CD4-positive, alpha-beta T cell (primary cell): ENCODE results near the gene SLAMF1. TPM values are rescaled to one million over a fixed set of nuclear protein-coding genes. Genes with fewer than 3 reads are reported as not detected.

Source experiments
- ATAC-seq: fragments of 200-7000 bp; cut with Tn5 transposase; one replicate; pipeline ENCODE4 v1.10.0; 2022; ENCODE audit warnings: mild to moderate bottlenecking; ENCODE audit not compliant: poor library complexity
- CTCF ChIA-PET: fragments of 350-600 bp; sonication (Branson Sonifier 250); formaldehyde crosslinking; loops from one replicate; lab custom pipeline; 2021; ENCODE audit warnings: antibody characterized with exemption, inconsistent platforms; lab: Charles Lee
- POLR2A ChIA-PET: fragments of 350-600 bp; sonication (Branson Sonifier 250); formaldehyde crosslinking; loops from one replicate; lab custom pipeline; 2021; ENCODE audit warnings: antibody characterized with exemption, inconsistent platforms; lab: Charles Lee
- DNase-seq, 14 experiments: peaks; one replicate each; pipeline ENCODE4 v3.0.0-alpha.2; 2013 to 2020; ENCODE audit warnings: mixed read lengths in 2 of 14
- H3K27ac ChIP-seq, 2 donors: one replicate each; pipeline versions ENCODE4 v1.5.1 to v1.7.0; 2013; ENCODE audit warnings: low read length in 2 of 2, low read depth in 1 of 2, mild to moderate bottlenecking in 1 of 2
- H3K27me3 ChIP-seq, 2 experiments: 1 replicate in 1 of 2; 2 replicates in 1 of 2; pipeline versions ENCODE4 v1.6.1 to v1.7.0; 2013; ENCODE audit warnings: low read length in 2 of 2, control low read depth in 1 of 2, mild to moderate bottlenecking in 1 of 2, moderate library complexity in 1 of 2; ENCODE audit not compliant: insufficient read depth in 2 of 2, control insufficient read depth in 1 of 2
- H3K36me3 ChIP-seq: one replicate; pipeline ENCODE4 v1.6.1; 2013; ENCODE audit warnings: low read length, control low read depth; ENCODE audit not compliant: insufficient read depth
- H3K4me1 ChIP-seq: one replicate; pipeline ENCODE4 v1.6.1; 2013; ENCODE audit warnings: low read length, control low read depth; ENCODE audit not compliant: insufficient read depth
- H3K4me3 ChIP-seq: one replicate; pipeline ENCODE4 v1.5.1; 2013; ENCODE audit warnings: mild to moderate bottlenecking, low read length, moderate library complexity
- H3K9me3 ChIP-seq, 2 experiments: 1 replicate in 1 of 2; 2 replicates in 1 of 2; pipeline versions ENCODE4 v1.6.1 to v1.7.0; 2013; ENCODE audit warnings: low read length in 2 of 2, mild to moderate bottlenecking in 2 of 2, control low read depth in 1 of 2, moderate library complexity in 1 of 2; ENCODE audit not compliant: control insufficient read depth in 1 of 2, insufficient read depth in 1 of 2
- H3K27ac Mint-ChIP-seq: one replicate; pipeline ENCODE4 v1.8.0; 2020; ENCODE audit warnings: mixed read lengths
- H3K27me3 Mint-ChIP-seq: one replicate; pipeline ENCODE4 v1.8.0; 2021; ENCODE audit warnings: mixed read lengths
- H3K36me3 Mint-ChIP-seq: one replicate; pipeline ENCODE4 v1.8.0; 2021; ENCODE audit warnings: low read depth, mixed read lengths
- H3K4me1 Mint-ChIP-seq: one replicate; pipeline ENCODE4 v1.8.0; 2021; ENCODE audit warnings: low read depth, mixed read lengths
- H3K4me3 Mint-ChIP-seq: one replicate; pipeline ENCODE4 v1.8.0; 2020; ENCODE audit warnings: mild to moderate bottlenecking, mixed read lengths
- H3K9me3 Mint-ChIP-seq: one replicate; pipeline ENCODE4 v1.8.0; 2020; ENCODE audit warnings: mixed read lengths
- CTCF ChIP-seq: fragments of 200-600 bp; IDR thresholded peaks from one replicate; pipeline ENCODE4 v1.8.0; 2022; ENCODE audit warnings: antibody characterized with exemption, mild to moderate bottlenecking
- intact Hi-C, 2 experiments: fragments of 100-400 bp; cut with DNase I in 1 of 2; cut with micrococcal nuclease in 1 of 2; formaldehyde crosslinking; loops; one replicate each; pipeline versions ENCODE4 v1.15.1 to v1.9.0; 2023 to 2025; cut with DNase I, micrococcal nuclease
- total RNA-seq, 174 experiments: library from RNA in 2 of 174; stranded (reverse) in 2 of 174; gene quantifications; one replicate each; pipeline ENCODE4 v1.2.3 and lab custom pipeline; 2021 to 2026

The SLAMF1 gene
- total RNA-seq, 2 experiments from 2014 or later: 39.4 to 39.8 TPM

- H3K9me3 ChIP-seq: no peaks in the 10 kb centered on the region
- Mint-ChIP-seq H3K9me3 (no peaks in the 10 kb centered on the region), H3K4me3 (no peak overlapping the region), H3K27ac (no peak overlapping the region), H3K36me3 (peaks cover 11% of the 10 kb centered on the region), H3K4me1 (peaks cover 21% of the 10 kb centered on the region), H3K27me3 (no peaks in the 10 kb centered on the region)
- no peak overlapping the region for H3K4me3 ChIP-seq
- intact Hi-C loops: loop anchor here in 1 of 2 experiments (2.0 to 5.0 kb wide), 2 partner anchors 21 to 240 kb away; no protein-coding TSS in a partner anchor
- H3K27ac ChIP-seq: peak overlapping the region in 1 of 2 donors; percentile 42
- ATAC-seq (no peak), DNase-seq (no peak)
- peaks cover 43% of the 10 kb centered on the region for H3K4me1 ChIP-seq
- peaks cover 2% of the 10 kb centered on the region for H3K36me3 ChIP-seq
- H3K27me3 ChIP-seq: no peaks in the 10 kb centered on the region
- POLR2A ChIA-PET: interaction anchor here (1.0 to 5.6 kb wide), 8 partner anchors 9 to 44 kb away, joined by 3 to 74 read pairs (median 8); partner anchors contain the start of gene SLAMF1
- CTCF ChIA-PET: interaction anchor here (0.9 to 1.8 kb wide), 6 partner anchors 9 to 163 kb away, joined by 3 to 8 read pairs (median 4); no protein-coding TSS in a partner anchor
- TF ChIP-seq CTCF: no peak
These were observed 25.0 kb upstream of the SLAMF1 start for GRCh38 chr1:160671603-160672517.

- H3K9me3 Mint-ChIP-seq: no peaks in the 10 kb centered on the region
- POLR2A ChIA-PET: interaction anchor here (1.6 kb wide), 1 partner anchor 33 kb away, joined by 5 read pairs; no protein-coding TSS in a partner anchor
- no peak overlapping the region for H3K27ac Mint-ChIP-seq
- H3K27me3 Mint-ChIP-seq: no peaks in the 10 kb centered on the region
- Histone ChIP-seq H3K27ac (no peak overlapping the region), H3K4me3 (no peak overlapping the region), H3K27me3 (no peaks in the 10 kb centered on the region), H3K9me3 (no peaks in the 10 kb centered on the region), H3K36me3 (no peaks in the 10 kb centered on the region), H3K4me1 (peaks cover 47% of the 10 kb centered on the region)
- intact Hi-C loops: loop anchor here in 1 of 2 experiments (5.0 kb wide), 1 partner anchor 238 kb away; no protein-coding TSS in a partner anchor
- H3K4me1 Mint-ChIP-seq: peaks cover 32% of the 10 kb centered on the region
- no peak for ATAC-seq
- peaks cover 8% of the 10 kb centered on the region for H3K36me3 Mint-ChIP-seq
- no peak overlapping the region for H3K4me3 Mint-ChIP-seq
- no peak for TF ChIP-seq CTCF
- CTCF ChIA-PET: interaction anchor here (1.5 kb wide), 1 partner anchor 52 kb away, joined by 4 read pairs; no protein-coding TSS in a partner anchor
- no peak for DNase-seq
These were observed 23.9 kb upstream of the SLAMF1 start for GRCh38 chr1:160670701-160671100.

DNA sequence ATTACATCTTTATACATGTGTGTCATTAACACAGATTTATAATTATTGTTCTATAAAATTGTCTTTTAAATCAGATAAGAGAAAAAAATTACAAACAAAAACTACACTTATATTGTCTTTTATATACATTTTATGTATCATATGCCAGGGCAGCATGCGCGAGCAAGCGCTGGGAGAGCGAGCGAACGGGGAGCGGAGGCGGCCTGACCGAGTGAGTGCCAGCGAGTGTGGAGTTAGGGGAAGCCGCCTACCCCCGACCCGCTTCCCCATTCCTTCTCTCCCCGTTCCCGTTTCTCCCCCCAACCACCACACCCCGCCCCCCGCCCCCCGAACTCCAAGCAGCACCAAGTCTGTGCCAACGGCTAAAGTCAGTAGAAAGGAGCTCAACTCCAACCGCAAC lies 23.0 kb upstream of the SLAMF1 start:
- no peak overlapping the region for H3K4me3 Mint-ChIP-seq
- H3K36me3 Mint-ChIP-seq: peaks cover 4% of the 10 kb centered on the region
- Histone ChIP-seq H3K36me3 (no peaks in the 10 kb centered on the region), H3K27me3 (no peaks in the 10 kb centered on the region), H3K9me3 (no peaks in the 10 kb centered on the region), H3K4me1 (peaks cover 47% of the 10 kb centered on the region), H3K27ac (no peak overlapping the region), H3K4me3 (no peak overlapping the region)
- H3K27me3 Mint-ChIP-seq: no peaks in the 10 kb centered on the region
- intact Hi-C loops: loop anchor here in 1 of 2 experiments (5.0 kb wide), 1 partner anchor 238 kb away; no protein-coding TSS in a partner anchor
- no peak for TF ChIP-seq CTCF
- peaks cover 41% of the 10 kb centered on the region for H3K4me1 Mint-ChIP-seq
- ChIA-PET POLR2A (no interaction called here), CTCF (no interaction called here)
- H3K9me3 Mint-ChIP-seq: no peaks in the 10 kb centered on the region
- DNase-seq (no peak), ATAC-seq (no peak)
- H3K27ac Mint-ChIP-seq: no peak overlapping the region
